Stimulated activated CD8-positive, alpha-beta memory T cell treated with anti-CD3 and anti-CD28 coated beads, Interleukin-12 subunit alpha, Interleukin-12 subunit beta, amount 100 ng/mL, for 4 hours (primary cell): ENCODE results near the gene HNRNPUL2.
A peak's percentile ranks its signal among the peaks of the same experiment; 100 is the strongest.

ENCODE experiments used
- DNase-seq: peaks from one replicate; pipeline ENCODE4 v3.0.0-alpha.2; 2020; ENCODE audit warnings: low read depth

Gene HNRNPUL2

DNA sequence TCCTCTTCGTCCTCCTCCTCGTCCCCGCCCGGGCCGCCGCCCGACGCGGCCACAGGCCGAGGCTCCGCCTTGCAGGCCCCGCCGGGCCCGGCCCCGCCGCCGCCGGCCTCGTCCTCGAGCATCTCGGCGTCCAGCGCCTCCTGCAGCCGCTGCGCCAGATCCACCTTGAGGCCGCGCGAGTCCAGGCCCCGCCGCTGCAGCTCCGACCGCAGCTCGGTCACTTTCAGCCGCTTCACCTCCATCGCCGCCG is 417 bp downstream of the HNRNPUL2 start:
- no peak for DNase-seq

DNA sequence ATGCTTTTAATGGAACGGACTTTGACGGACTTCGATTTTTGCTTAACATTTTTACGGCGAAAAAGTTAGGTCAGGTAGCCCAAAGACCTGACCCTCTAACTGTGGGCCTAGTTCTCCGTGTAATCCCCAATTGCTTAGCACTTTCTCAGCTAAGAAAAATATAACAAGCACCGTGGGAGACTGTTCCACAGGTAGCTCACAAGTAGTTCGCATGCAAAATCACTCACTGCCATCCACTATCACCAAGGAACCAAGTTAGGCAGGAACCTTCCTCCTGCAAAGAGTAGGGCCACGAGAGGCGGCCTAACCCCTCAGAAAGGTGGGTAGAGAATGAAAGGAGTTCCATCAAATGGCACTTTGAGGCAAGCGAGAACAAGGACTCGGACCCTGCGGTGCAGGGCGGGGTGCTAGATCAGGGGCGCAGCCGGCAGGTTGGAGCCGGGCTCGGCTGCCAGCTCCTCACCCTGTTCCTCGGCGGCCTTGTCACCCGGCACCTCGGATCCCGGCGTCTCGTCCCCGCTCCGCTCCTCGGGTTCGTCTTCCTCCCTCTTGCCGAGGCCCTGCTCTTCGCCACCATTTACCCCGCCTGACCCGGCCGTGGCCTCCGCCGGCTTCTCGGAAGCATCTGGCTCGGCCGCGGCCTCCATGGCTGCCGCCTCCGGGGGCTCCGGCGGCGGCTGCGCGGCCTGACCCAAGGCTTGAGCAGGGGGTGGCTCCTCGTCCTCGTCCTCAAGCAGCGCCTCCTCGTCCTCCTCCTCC is 922 bp downstream of the HNRNPUL2 start:
- peak; percentile 15 for DNase-seq

DNA sequence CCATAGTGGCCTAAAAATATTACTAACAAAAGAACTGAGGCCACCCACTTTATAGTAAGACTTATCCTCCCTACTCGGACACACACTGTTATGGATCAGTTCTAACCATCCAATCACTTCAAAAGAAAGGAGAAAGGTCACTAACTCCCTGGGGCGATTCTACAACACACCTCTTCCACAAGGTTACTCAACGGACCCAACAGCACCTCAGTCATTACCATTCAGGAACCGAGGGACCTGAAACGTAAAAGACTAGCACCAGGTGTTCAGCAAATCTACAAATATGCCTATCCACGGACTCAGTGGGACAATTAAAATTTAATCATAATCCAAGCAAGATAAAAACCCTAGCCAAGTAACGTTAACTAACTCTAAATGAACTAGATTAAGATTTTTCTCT is 1.6 kb downstream of the HNRNPUL2 start:
- no peak for DNase-seq

DNA sequence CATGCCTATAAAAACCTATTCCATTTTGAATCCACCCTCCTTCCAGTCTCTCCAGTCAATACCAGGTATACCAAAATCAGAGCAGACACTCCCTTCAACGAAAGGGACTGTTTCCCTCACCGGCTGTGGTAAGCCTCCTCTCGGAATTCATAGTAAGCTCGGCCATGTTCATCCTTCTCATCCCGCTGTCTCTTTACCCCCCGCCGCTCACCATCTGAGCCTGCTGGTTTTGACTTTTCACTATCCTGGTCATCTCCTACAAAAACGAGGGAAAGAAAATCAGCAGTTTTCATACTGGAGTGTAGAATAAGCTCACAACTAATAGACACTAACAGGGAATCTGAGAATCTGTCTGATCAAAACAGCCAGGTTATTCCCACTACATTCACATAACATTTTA is 3.1 kb downstream of the HNRNPUL2 start:
- no peak for DNase-seq

DNA sequence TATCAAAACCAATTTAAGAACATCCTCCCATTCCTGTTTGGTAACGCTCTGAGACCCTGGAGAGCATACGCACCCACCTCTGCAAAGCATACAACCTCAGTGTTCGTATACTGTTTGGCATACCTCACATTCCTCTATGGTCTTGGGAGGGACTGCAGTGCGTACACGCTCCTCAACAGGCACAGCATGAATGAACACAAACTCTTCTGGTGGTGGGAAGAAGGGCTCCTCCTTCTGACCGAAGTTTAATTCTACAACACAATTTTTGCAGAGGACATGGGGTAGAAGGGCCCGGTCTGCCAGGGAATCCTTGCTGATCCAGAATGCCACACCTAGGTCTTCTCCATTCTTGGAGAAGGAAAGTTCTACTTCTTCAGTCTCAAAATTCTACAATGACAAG is 5.3 kb downstream of the HNRNPUL2 start:
- no peak for DNase-seq

DNA sequence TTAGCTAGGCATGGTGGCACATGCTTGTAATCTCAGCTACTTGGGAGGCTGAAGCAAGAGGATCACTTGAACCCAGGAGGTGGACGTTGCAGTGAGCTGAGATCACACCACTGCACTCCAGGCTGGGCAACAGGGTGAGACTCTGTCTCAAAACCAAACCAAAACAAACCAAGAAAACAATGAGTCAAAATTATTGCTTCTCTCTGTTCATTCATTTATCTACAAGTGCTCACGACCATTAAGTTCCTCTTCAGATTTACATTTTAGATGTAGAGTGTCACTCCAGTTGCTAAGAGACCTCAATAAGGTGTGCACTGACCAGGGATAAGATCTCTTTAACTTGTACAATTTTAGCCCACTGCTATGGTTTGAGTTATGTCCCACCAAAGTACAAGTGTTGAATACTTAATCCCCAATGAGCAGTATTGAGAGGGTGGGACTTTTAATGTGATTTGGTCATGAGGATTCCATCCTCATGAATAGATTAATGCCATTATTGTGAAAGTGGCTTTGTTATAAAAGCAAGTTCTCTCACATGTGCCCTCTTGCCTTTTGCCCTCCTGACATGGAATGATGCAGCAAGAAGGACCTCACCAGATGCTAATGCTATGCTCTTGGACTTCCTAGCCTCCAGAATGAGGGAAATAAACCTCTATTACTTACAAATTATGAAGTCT is 7.8 kb downstream of the HNRNPUL2 start:
- no peak for DNase-seq

DNA sequence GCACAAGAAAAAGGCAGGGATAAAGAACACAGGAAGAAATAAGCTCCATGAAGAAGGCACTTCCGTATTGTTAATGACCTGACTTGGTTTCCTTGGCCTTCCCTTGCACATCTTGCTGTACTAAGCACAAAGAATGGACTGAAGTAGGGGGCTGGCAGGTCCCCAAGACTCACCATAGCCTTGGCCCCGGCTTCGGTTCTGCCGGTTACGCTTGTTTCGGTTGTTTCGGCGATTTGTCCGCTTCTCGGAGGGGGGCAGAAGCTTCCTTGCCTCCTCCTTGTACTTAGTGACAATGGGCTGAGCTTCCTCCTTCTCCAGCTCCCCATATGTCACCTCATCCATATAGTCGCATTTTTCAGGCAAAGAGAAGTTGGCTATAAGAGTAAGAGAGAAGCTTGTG is 10.4 kb downstream of the HNRNPUL2 start:
- DNase-seq, result no peak

DNA sequence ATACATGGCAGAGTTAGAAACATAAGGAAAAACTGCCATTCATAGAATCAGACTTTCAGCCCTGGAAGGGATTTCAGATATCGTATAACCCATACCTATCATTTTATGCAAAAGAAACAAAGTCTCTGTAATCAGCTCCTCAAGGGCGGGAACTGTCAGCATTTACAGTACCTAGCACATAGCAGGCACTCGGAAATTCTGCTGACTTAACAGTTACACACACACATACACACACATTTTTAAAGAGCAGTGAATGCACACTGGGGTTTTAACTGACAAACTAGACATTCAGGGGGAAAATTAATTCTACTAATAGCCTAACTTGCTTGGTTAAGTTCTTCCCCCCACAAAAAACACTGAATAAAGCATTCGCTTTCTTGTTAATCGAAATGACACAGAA is 11.1 kb downstream of the HNRNPUL2 start:
- no peak for DNase-seq

DNA sequence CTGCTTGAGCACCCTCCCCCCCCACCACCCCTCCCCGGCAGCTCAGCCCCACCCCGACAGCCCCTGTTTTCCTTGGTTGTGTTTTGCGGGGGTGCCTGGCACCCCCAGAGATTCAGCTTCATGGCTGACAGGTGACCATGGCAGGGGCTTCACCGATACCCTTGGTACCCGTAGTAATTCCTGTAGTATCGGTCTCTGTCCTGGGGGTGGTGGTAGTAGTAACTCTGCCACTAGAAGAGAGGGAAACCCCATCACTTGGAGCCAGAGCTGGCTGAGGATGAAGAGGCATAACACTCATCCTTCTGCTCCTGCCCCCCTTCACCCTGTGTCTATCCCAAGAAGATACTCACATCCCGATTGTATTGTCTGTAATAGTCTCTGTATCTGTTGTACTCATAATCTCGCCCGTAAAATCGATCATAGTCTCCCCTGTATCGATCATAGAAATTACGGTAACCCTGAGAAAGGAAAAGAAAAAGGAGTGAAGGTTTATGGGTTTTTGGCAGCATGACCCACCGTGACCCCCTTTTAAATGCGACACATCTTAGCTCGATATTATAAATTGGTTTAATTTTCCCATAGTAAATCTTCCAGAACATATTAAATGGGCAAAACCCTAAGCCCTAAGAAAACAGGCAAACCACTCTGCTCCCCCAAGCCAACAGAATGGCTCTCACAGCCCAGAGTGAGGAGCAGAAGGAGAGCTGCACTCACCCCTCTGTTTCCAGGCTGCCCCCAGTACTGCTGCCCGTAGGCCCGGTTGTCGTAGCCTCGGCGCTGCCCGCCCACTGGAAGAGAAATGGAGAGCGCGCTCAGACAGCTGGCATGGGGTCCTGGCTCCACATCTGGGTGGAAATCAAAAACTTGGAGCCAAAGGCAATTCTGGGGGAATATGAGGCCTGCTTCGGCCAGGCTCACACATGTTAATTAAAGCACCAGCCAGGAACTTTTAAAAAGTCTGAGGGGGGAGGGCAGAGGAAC is 11.8 kb downstream of the HNRNPUL2 start:
- no peak for DNase-seq

DNA sequence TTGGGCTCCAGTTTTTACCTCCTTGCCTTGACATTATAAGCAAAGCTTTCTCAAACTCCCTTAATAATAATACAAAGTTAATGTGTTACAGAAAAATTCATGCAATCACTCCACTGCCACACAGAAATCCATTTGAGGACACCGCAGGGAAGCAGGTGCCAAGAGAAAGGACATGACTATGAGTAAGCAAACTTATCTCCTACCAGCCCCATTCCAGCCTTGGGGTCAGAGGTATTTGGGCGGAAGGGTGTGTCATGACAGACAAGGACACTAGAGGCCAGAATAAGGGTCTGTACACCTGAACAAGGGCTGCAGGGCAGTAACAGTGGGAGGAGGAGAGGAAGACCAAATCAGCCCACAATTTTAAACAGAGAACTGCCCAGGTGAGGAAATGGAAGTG is 13.9 kb downstream of the HNRNPUL2 start:
- no peak for DNase-seq

DNA sequence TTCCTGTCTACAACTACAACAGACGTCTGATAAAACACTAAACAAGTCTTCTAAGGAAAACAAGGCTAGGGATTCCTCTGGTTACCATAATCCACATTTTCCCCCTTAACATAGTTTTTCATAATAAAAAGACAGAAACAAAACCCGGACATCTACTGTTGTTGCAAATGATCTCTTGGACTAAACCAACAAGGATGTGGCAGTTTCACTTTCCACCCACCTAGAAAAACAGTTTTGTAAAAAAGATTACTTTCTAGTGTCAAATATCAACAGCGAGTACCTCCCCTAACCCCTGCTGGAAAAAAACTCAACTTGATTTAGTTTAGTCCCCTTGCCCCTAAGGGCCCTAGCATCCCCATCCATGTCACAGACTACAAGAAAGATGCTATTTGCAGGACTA is 14.4 kb downstream of the HNRNPUL2 start:
- no peak for DNase-seq

DNA sequence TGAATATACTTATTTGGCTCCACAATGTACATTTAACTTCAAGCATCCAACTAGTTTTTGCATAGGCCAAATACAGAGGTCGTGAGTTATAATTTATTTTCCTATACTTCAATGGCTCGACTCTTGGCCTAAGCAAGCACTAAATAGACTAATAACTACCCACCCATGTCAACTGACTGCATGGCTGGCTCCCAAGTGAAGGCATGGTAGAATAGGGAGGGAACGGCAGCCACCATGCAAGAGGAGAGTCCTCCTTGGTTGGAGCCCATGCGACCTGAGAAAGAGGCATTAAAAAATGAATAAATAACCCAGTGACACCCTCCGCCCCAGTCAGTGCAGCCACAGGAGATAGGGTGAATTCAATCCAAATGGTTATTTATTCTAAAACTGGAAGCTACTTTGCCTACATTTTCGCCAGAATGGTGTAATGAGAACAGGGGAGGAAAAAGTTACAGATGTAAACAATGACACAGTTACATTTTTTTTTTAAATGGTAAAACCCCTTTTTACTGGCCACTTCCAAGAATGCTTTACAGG is 14.9 kb downstream of the HNRNPUL2 start:
- no peak for DNase-seq

DNA sequence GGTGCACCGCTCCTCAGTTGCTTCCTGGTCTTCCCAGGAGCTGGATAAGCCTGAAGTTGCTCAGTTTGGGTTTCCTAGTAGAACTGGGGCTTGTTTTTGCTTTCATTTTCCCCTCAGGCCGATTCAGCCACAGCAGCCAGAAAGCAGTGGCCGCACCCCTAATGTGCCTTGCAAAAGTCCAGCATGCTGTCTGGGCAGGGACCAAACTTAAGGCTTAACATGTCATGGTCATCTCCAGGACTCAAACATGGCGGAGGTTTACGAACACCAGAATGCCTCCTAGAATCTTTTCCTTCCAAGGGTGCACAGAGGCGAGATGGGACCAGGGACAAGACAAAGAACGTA is 17.3 kb downstream of the HNRNPUL2 start:
- DNase-seq, result no peak

DNA sequence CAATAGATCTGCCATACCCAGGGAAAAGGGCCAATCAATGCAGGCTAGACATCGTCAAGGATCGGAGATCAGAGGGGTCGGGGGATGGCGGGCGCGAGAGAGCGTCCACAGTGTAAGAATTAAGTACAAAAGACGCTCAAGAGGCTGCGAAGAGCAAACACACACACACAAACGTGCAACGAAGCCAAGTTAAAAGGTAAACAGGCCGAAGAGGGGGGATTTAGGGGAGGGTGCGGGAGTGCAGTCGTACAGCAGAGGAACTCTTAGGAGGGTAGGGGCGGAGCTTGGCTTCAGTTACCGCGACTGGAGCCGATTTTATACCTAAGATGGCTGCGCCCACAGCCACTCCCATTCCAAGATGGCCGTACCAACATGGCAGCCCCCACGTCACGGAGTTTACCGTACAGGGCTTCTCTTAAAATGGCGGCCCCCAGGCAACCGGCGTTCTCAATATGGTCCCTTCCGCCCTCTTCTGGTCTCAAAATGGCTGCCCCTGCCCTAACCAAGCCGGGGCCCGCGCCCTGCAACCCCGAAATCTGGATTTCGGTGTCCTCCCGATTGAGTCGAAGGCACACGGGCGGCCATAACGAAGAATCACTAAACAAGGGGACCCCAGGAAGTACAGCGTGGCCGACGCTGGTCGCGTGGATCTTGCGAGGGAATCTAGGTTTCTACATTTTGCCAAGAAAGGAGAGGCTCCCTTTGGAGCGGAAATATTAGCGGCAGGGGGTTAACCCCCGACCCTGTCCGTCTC is 17.8 kb downstream of the HNRNPUL2 start:
- DNase-seq, result peak; percentile 90

DNA sequence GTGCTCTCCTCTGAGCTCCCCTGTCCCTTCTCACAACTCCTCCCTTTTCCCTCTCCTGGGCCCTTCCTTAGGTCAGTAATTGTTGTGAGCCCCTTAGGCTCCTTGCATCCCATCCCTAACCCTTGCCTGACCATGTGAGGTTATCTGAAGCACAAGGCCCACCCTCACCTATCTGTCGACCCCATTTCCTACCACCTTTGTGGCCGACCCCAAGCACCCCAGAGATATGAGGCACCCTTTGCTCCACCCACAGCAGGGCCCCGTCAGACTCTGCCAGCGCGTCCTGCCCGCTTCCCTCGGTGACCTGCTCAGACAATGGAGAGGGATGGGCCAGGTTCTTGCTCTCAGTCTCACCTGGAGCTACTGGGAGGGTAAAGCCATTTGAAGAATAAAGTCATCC is 18.5 kb downstream of the HNRNPUL2 start:
- peak; percentile 14 for DNase-seq

DNA sequence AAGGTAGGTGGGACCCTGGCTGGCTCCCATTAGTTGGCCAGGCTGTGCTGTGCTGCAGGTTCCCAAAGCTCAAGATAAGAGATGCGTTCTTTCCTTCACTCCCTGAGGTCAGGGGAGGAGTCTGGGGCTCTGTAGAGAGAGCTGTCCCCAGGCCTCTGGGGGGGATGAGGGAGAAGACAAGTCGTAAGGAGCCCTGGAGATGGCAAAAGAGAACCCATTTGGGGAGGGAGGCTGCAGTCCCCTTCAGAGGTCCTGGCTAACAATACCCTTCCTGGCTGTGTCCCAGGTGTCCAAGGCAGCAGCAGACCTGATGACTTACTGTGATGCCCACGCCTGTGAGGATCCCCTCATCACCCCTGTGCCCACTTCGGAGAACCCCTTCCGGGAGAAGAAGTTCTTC is 18.9 kb downstream of the HNRNPUL2 start:
- DNase-seq, result no peak

DNA sequence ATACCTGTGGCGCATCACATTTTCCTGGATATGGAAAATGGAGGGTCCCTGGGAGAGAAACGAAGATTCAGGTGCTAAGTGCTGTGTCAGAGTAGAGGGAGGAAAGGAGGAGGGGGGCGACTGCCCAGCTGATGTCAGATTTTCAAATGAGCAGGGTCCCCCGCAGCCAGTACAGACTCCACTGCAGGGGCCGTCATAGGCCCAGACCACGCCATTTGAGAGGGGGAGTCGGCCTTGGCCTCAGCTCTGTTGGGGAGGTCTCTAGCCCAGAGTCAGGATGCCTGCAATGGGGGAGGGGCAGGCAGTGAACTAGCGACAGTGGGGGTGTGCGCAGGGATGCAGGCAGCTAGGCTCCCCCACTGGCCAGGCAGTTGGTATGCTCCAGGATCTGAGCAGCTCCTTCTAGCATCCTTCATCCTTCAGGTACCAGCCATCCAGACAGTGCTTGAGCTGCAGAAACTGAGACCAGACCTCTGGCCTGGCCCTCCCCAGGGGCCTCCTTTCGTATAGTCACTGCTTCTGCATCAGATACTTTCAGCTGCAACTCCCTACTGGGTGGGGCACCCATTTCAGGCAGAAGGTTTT is 19.9 kb downstream of the HNRNPUL2 start, which contains the start of the genes BSCL2 and GNG3:
Gene BSCL2, minus strand, starts transcription at position 148 of the 585 bp plus-strand sequence. CDS start 229 bp downstream, outside the sequence.
Gene GNG3, plus strand, starts transcription at position 400 of the 585 bp plus-strand sequence. CDS start 620 bp downstream, outside the sequence.
- DNase-seq, result no peak

DNA sequence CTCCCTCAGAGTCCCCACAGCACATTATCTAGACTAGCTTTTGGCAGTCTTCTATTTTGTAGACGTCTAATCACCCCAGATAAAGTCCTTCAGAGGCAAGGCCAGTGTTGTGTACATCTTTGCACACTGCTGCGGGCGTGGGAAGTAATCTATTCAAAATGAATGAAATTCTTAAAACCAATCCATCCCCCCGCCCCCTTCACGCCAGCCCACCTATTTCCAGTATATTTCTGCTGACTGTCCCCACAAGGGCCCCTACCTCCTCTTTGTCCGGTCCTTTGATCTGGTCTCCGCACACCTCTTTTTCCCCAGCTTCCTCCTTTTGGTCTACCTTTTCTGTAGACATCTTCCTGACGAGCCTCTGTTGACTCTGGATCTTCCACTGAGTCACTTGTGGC is 20.4 kb downstream of the HNRNPUL2 start:
- DNase-seq, result no peak

DNA sequence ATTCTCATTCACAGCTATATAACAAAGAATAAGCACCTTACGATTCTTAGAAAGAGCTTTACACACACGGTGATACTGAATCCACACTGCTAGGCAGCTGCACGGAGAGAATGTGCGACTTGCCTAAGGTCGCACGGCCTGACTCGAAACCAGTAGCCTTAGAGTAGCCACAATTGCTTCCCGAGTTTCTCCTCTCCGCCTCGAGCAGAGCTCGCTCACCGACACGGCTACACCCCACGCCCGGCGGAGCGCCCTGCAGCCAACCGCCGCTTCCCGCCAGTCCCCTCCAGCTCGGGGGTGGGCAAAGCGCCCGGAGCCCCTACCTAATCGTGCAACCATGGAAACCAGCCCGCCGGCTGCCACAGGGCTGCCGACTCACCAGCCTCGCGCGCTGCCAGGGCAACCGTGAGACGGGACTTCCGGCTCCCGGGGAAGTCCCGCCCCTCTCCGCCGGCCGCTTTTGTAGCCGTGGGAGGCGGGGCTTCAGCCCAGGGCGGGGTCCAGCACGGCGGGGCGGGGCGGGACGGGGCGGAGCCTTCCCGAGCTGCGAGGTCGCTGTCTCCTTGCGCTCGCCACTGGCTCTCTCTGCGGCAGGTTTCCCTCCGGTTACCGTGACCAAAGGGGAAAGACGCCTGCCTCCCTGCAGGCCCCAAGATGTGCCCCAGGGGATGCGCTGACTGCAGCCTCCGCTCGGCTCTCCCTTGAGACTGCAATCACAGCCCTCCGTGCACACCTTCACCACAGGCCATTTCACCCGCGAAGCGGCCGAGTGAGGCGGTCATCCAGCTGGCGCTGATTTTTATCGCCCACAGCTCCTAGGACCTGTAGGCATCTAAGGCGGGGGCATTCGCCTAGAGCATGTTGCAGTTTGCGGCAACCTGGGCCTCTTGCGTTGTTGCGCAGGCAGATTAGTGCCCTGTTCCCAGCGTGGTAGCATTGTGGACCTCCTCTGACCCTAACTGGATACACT is 21.1 kb downstream of the HNRNPUL2 start:
- DNase-seq, result peak; percentile 93

DNA sequence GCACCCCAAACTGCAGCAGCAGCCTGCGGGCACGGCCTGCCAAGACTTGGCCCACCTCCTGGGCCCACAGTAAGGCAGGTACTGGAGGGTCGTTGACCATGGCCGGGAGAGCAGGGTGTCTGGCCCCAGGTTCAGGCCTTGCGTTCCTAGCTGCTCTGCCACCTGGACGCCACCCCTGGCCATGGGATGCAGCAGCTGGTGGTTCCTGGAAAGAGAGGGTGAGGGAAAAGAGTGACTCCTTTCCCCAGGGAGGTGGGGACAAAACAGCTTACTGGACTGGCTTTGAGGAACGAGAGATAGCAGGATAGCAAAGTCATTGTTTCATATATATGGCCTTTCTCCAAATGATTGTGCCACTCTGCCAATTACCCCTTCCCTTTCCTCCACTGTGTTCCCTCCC is 21.8 kb downstream of the HNRNPUL2 start:
- DNase-seq, result no peak
